GM23248 (cell line): ENCODE data around the gene ARHGEF5.

Experiments used
- EZH2 ChIP-seq: fragments of 200-600 bp; sonication (generic); IDR thresholded peaks from 2 replicates; pipeline ENCODE4 v1.6.1; 2018; ENCODE audit warnings: antibody characterized with exemption, mild to moderate bottlenecking; ENCODE audit not compliant: insufficient read depth, poor library complexity, severe bottlenecking
- EZH2phosphoT487 ChIP-seq: fragments of 200-600 bp; sonication (generic); IDR thresholded peaks from 2 replicates; pipeline ENCODE4 v1.6.1; 2018; ENCODE audit warnings: antibody characterized with exemption, moderate library complexity, mild to moderate bottlenecking, low read depth; ENCODE audit not compliant: insufficient read depth

DNA sequence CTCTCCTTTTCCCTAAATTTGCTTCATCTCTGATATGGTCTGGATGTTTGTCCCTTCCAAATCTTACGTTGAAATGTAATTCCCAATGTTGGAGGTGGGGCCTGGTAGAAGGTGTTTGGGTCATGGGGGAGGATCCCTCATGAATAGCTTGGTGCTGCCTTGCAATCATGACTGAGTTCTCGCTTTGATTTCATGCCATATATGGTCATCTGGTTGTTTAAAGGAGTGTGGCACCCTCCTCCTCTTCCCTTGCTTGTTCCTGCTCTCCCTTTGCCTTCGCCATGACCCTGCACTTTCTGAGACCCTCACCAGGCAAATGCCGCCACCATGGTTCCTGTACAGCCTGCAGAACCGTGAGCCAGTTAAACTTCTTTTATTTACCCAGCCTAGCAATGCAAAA is 33.7 kb downstream of the ARHGEF5 start:
- TF ChIP-seq EZH2, result no peak
- TF ChIP-seq EZH2phosphoT487, result no peak
